ENCODE results near the gene STUB1. TPM values are rescaled to one million over a fixed set of nuclear protein-coding genes. Genes with fewer than 3 reads are reported as not detected.

The STUB1 gene
- total and polyA plus RNA-seq, 2 experiments from 2014 or later = 91.7 to 108 TPM

DNA sequence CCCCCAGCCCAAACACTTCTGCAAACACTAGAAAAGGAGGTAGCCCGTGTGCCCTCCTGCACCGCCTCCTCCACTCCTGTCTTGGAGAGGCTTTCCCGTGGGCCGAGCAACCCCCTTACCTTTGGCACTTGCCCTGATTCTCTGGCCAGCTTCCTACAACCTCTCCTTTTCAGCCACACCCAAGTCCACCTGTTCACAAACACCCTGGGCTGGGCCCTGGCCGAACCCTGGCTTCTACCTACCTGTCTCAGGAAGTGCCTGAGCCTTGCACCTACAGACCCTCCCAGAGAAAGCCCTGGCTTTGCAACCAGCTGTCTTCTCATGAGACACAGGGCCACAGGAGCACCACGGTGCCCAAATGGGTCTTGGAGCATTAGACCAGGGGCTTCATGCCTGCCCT, 38.7 kb downstream of the STUB1 start (continued):
- no peak for TF ChIP-seq NANOG (IDR thresholded peaks at IDR 0.05; ENCODE audit: borderline replicate concordance)
- TF ChIP-seq, protein P1, sequence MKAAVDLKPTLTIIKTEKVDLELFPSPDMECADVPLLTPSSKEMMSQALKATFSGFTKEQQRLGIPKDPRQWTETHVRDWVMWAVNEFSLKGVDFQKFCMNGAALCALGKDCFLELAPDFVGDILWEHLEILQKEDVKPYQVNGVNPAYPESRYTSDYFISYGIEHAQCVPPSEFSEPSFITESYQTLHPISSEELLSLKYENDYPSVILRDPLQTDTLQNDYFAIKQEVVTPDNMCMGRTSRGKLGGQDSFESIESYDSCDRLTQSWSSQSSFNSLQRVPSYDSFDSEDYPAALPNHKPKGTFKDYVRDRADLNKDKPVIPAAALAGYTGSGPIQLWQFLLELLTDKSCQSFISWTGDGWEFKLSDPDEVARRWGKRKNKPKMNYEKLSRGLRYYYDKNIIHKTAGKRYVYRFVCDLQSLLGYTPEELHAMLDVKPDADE (IDR thresholded peaks at IDR 0.05) = no peak
- no peak for TF ChIP-seq CREB1 (CRISPR knock-in tag; IDR thresholded peaks at IDR 0.05; ENCODE audit: low read depth)

DNA sequence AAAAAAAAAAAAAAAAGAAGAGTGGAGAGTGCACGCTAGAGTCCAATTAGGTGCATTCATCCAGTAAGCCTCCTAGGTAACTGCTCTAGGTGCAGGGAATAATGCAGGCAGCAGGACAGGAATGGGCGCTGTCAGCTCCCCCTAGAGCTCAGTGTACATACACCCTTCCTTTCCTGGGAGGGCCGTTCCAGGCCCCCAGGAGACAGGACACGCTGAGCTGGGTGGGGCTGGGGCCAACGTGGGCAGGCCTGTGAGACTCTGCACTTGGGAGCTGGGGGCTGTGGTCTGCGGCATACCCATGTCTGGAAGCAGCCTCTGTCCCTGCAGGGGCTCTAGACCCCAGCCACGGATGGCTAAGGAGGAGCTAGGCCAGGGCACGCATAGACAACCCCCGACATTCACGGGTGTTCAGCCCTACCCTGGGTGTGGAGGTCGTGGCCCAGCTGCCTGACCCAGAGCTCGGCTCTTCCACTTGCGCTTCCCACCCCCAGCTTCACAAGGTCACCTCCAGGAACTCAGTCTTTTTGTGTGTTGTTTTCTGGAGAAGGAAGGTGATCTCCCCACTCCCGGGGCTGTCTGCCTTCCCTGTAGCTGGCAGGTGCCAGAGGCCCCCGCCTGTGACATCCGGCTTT, 39.7 kb downstream of the STUB1 start:
- Histone ChIP-seq H2AFZ (no peak overlapping the region), H3K27ac (ENCODE audit: low read depth) (no peak overlapping the region), H3K4me1 (ENCODE audit: insufficient read depth) (peaks cover 12% of the 10 kb centered on the region; the same call in 1 of the 2 replicates), H3K4me2 (peak overlapping the region; percentile 97), H3K4me3 (peak overlapping the region; percentile 82), H3K9me2 (ENCODE audit: insufficient read depth) (no peaks in the 10 kb centered on the region), H3K36me3 (ENCODE audit: insufficient read depth) (no peaks in the 10 kb centered on the region), H4K20me1 (replicated peaks; ENCODE audit: insufficient read depth) (no peaks in the 10 kb centered on the region), H3K27me3 (ENCODE audit: insufficient read depth) (peaks cover 26% of the 10 kb centered on the region), H3K79me2 (replicated peaks; ENCODE audit: insufficient read depth) (no peaks in the 10 kb centered on the region), H3F3A (replicated peaks; ENCODE audit: low read depth) (no peaks in the 10 kb centered on the region)
- no peak for TF ChIP-seq ZNF331 (CRISPR knock-in tag; IDR thresholded peaks at IDR 0.05; ENCODE audit: low read depth)
- TF ChIP-seq, protein P2, sequence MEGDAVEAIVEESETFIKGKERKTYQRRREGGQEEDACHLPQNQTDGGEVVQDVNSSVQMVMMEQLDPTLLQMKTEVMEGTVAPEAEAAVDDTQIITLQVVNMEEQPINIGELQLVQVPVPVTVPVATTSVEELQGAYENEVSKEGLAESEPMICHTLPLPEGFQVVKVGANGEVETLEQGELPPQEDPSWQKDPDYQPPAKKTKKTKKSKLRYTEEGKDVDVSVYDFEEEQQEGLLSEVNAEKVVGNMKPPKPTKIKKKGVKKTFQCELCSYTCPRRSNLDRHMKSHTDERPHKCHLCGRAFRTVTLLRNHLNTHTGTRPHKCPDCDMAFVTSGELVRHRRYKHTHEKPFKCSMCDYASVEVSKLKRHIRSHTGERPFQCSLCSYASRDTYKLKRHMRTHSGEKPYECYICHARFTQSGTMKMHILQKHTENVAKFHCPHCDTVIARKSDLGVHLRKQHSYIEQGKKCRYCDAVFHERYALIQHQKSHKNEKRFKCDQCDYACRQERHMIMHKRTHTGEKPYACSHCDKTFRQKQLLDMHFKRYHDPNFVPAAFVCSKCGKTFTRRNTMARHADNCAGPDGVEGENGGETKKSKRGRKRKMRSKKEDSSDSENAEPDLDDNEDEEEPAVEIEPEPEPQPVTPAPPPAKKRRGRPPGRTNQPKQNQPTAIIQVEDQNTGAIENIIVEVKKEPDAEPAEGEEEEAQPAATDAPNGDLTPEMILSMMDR (conservative IDR thresholded peaks at IDR 0.05; ENCODE audit: low read depth in 2 of 2) = peak; percentile 22 to 33; a peak in 2 of 4 replicates
- no peak for TF ChIP-seq EZH2phosphoT487 (IDR thresholded peaks at IDR 0.05; ENCODE audit: unreplicated experiment)
- peak overlapping the region; percentile 83 for H3K4me3 Mint-ChIP-seq
- peak overlapping the region; percentile 72 for H3K27ac Mint-ChIP-seq
- H3K4me1 Mint-ChIP-seq = peaks cover 13% of the 10 kb centered on the region; the same call in 2 of the 3 replicates
- no peaks in the 10 kb centered on the region for H3K9me3 Mint-ChIP-seq
- ATAC-seq (peak; percentile 0; the same call in 2 of the 3 replicates), DNase-seq (ENCODE audit: low spot score) (no peak)
- H3K27me3 Mint-ChIP-seq (ENCODE audit: insufficient read depth, low read depth, poor library complexity) = peaks cover 25% of the 10 kb centered on the region
- H3K36me3 Mint-ChIP-seq (ENCODE audit: low read depth) = no peaks in the 10 kb centered on the region

DNA sequence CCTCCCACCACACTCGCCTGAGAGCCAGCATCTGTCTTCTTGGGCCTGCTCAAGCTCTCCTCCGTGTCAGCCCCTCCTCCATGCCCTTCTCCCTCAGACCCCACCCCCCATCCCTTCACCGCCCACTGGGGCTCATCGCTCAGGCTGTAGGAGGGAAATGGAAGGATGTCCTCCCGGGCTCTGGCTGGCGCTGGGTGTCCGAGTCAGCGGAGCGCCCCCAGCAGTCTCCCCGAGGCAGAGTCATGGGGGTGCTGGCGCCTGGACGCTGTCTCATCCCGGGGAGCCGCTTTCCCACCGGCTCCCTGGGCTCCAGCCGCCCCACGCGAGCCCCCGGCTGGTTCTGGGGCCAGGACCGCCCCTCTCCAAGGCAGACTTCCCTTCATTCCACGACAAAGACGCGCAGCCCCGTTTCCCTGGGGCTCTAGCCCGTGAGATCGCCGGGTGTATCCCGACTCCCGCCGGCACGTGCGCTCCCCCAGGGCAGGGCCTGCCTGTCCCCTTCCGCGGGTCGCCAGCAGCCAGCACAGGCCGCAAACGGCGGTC, 40.3 kb downstream of the STUB1 start:
- Histone ChIP-seq H3K9me2 (ENCODE audit: insufficient read depth) (no peaks in the 10 kb centered on the region), H3F3A (replicated peaks; ENCODE audit: low read depth) (0 out of 2 replicates have a peak, but pooled peaks cover under 1% of the 10 kb centered on the region), H3K4me1 (ENCODE audit: insufficient read depth) (peaks cover 12% of the 10 kb centered on the region; the same call in 1 of the 2 replicates), H3K36me3 (ENCODE audit: insufficient read depth) (no peaks in the 10 kb centered on the region), H3K27ac (ENCODE audit: low read depth) (0 out of 2 replicates have a peak overlapping the region, but pooled peaks have one; percentile 74), H2AFZ (0 out of 2 replicates have a peak overlapping the region, but pooled peaks have one; percentile 32), H3K4me3 (peak overlapping the region; percentile 82), H3K27me3 (ENCODE audit: insufficient read depth) (peaks cover 29% of the 10 kb centered on the region), H3K4me2 (peak overlapping the region; percentile 97), H3K79me2 (replicated peaks; ENCODE audit: insufficient read depth) (no peaks in the 10 kb centered on the region), H4K20me1 (replicated peaks; ENCODE audit: insufficient read depth) (no peaks in the 10 kb centered on the region)
- Mint-ChIP-seq H3K4me3 (peak overlapping the region; percentile 83), H3K9me3 (no peaks in the 10 kb centered on the region), H3K27ac (peak overlapping the region; percentile 72), H3K36me3 (ENCODE audit: low read depth) (no peaks in the 10 kb centered on the region), H3K27me3 (ENCODE audit: insufficient read depth, low read depth, poor library complexity) (peaks cover 25% of the 10 kb centered on the region), H3K4me1 (peaks cover 13% of the 10 kb centered on the region; the same call in 2 of the 3 replicates)
- DNase-seq (ENCODE audit: low spot score) (peak; percentile 73), ATAC-seq (peak; percentile 34)
- TF ChIP-seq, protein P3, sequence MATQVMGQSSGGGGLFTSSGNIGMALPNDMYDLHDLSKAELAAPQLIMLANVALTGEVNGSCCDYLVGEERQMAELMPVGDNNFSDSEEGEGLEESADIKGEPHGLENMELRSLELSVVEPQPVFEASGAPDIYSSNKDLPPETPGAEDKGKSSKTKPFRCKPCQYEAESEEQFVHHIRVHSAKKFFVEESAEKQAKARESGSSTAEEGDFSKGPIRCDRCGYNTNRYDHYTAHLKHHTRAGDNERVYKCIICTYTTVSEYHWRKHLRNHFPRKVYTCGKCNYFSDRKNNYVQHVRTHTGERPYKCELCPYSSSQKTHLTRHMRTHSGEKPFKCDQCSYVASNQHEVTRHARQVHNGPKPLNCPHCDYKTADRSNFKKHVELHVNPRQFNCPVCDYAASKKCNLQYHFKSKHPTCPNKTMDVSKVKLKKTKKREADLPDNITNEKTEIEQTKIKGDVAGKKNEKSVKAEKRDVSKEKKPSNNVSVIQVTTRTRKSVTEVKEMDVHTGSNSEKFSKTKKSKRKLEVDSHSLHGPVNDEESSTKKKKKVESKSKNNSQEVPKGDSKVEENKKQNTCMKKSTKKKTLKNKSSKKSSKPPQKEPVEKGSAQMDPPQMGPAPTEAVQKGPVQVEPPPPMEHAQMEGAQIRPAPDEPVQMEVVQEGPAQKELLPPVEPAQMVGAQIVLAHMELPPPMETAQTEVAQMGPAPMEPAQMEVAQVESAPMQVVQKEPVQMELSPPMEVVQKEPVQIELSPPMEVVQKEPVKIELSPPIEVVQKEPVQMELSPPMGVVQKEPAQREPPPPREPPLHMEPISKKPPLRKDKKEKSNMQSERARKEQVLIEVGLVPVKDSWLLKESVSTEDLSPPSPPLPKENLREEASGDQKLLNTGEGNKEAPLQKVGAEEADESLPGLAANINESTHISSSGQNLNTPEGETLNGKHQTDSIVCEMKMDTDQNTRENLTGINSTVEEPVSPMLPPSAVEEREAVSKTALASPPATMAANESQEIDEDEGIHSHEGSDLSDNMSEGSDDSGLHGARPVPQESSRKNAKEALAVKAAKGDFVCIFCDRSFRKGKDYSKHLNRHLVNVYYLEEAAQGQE (IDR thresholded peaks at IDR 0.05; ENCODE audit: unreplicated experiment) = no peak
- TF ChIP-seq, protein P2 (conservative IDR thresholded peaks at IDR 0.05; ENCODE audit: low read depth in 2 of 2) = peak in 1 of 2 experiments; percentile 35; a peak in 2 of 4 replicates

Data from GM23338 (cell line).